B cell (primary cell): ENCODE results near the gene PTPRN2. TPM values are rescaled to one million over a fixed set of nuclear protein-coding genes. Genes with fewer than 3 reads are reported as not detected.

Experiments
- ATAC-seq: fragments of 200-7000 bp; cut with Tn5 transposase; one replicate; pipeline ENCODE4 v1.10.0; 2021; ENCODE audit warnings: low read depth, mild to moderate bottlenecking, moderate number of reproducible peaks, moderate library complexity
- CTCF ChIA-PET: fragments of 350-600 bp; sonication (Branson Sonifier 250); formaldehyde crosslinking; loops from one replicate; lab custom pipeline; 2021; ENCODE audit warnings: antibody characterized with exemption, inconsistent platforms; lab: Charles Lee
- POLR2A ChIA-PET: fragments of 350-600 bp; sonication (Branson Sonifier 250); formaldehyde crosslinking; loops from one replicate; lab custom pipeline; 2021; ENCODE audit warnings: antibody characterized with exemption; lab: Charles Lee
- DNase-seq: peaks from one replicate; pipeline ENCODE4 v3.0.0; 2013
- H2AFZ ChIP-seq: 2 replicates; pipeline ENCODE4 v1.6.1; 2012; ENCODE audit warnings: mild to moderate bottlenecking, low read depth, low read length; ENCODE audit not compliant: insufficient read depth, poor library complexity, severe bottlenecking
- H3K27ac ChIP-seq, 2 donors: 1 replicate in 1 of 2; 2 replicates in 1 of 2; pipeline ENCODE4 v1.5.1; 2012 to 2013; ENCODE audit warnings: low read length in 2 of 2, mild to moderate bottlenecking in 2 of 2, moderate library complexity in 1 of 2
- H3K27me3 ChIP-seq, 4 experiments: fragments of 200-600 bp in 1 of 4; sonication (generic) in 1 of 4; replicated peaks in 1 of 4; 1 replicate in 2 of 4; 2 replicates in 2 of 4; pipeline versions ENCODE4 v1.6.1 to v1.7.0; 2013 to 2016; ENCODE audit warnings: low read length in 3 of 4, mild to moderate bottlenecking in 2 of 4, mixed read lengths in 1 of 4, moderate library complexity in 1 of 4; ENCODE audit not compliant: insufficient read depth in 4 of 4, control insufficient read depth in 3 of 4; ENCODE audit errors: control extremely low read depth in 1 of 4
- H3K36me3 ChIP-seq, 2 experiments: replicated peaks in 1 of 2; 1 replicate in 1 of 2; 2 replicates in 1 of 2; pipeline versions ENCODE4 v1.6.1 to v1.7.1; 2013; ENCODE audit warnings: low read length in 1 of 2; ENCODE audit not compliant: insufficient read depth in 2 of 2, control insufficient read depth in 1 of 2; ENCODE audit errors: control extremely low read depth in 1 of 2, extremely low read depth in 1 of 2
- H3K4me1 ChIP-seq, 2 donors: fragments of 200-600 bp in 1 of 2; sonication (generic) in 1 of 2; 1 replicate in 1 of 2; 2 replicates in 1 of 2; pipeline versions ENCODE4 v1.5.1 to v1.6.1; 2013 to 2017; ENCODE audit warnings: low read length in 2 of 2; ENCODE audit not compliant: control insufficient read depth in 2 of 2, insufficient read depth in 2 of 2
- H3K4me2 ChIP-seq: replicated peaks from 2 replicates; pipeline ENCODE3; 2012; ENCODE audit warnings: mild to moderate bottlenecking, low read depth, low read length; ENCODE audit not compliant: poor library complexity, severe bottlenecking
- H3K4me3 ChIP-seq, 5 experiments: fragments of 200-600 bp in 1 of 5; sonication (generic) in 1 of 5; 1 replicate in 3 of 5; 2 replicates in 2 of 5; pipeline versions ENCODE4 v1.5.1 to v1.7.0; 2011 to 2016; ENCODE audit warnings: low read length in 4 of 5, mild to moderate bottlenecking in 4 of 5, low read depth in 2 of 5, control low read depth in 1 of 5, moderate library complexity in 1 of 5; ENCODE audit not compliant: insufficient read depth in 1 of 5; ENCODE audit errors: control extremely low read depth in 1 of 5, extremely low read depth in 1 of 5
- H3K79me2 ChIP-seq: fragments of 200-600 bp; sonication (generic); one replicate; pipeline ENCODE4 v1.6.0; 2016; ENCODE audit warnings: low read length; ENCODE audit not compliant: control insufficient read depth, insufficient read depth
- H3K9ac ChIP-seq: fragments of 200-600 bp; sonication (generic); 2 replicates; pipeline ENCODE4 v1.6.1; 2017; ENCODE audit warnings: mild to moderate bottlenecking, low read length, moderate library complexity
- H3K9me3 ChIP-seq, 3 donors: one replicate each; pipeline versions ENCODE4 v1.6.1 to v1.7.1; 2013; ENCODE audit warnings: low read length in 2 of 3; ENCODE audit not compliant: control insufficient read depth in 2 of 3, insufficient read depth in 1 of 3; ENCODE audit errors: control extremely low read depth in 1 of 3
- H4K20me1 ChIP-seq: 2 replicates; pipeline ENCODE4 v1.6.0; 2012; ENCODE audit warnings: mild to moderate bottlenecking, low read length; ENCODE audit not compliant: insufficient read depth, control insufficient read depth, poor library complexity, severe bottlenecking
- H3K27ac Mint-ChIP-seq: one replicate; pipeline ENCODE4 v1.8.0; 2021; ENCODE audit warnings: mixed read lengths
- H3K27me3 Mint-ChIP-seq: one replicate; pipeline ENCODE4 v1.8.0; 2021; ENCODE audit warnings: mixed read lengths
- H3K4me1 Mint-ChIP-seq: one replicate; pipeline ENCODE4 v1.8.0; 2021; ENCODE audit warnings: mixed read lengths
- H3K4me3 Mint-ChIP-seq: one replicate; pipeline ENCODE4 v1.8.0; 2021; ENCODE audit warnings: mixed read lengths
- H3K9me3 Mint-ChIP-seq: one replicate; pipeline ENCODE4 v1.8.0; 2022; ENCODE audit warnings: mixed read lengths; ENCODE audit not compliant: insufficient read depth
- EZH2 ChIP-seq: IDR thresholded peaks from 2 replicates; pipeline ENCODE4 v1.6.1; 2012; ENCODE audit warnings: borderline replicate concordance, low read depth, mild to moderate bottlenecking, moderate library complexity, low read length; ENCODE audit not compliant: insufficient read depth, poor library complexity, severe bottlenecking
- WGBS: methylation state at CpG from one replicate; pipeline ENCODE4 v1.1.5; 2013; ENCODE audit warnings: missing lambda C conversion rate; ENCODE audit not compliant: insufficient coverage; 5-methylcytosine and 5-hydroxymethylcytosine counted together
- intact Hi-C: fragments of 100-400 bp; cut with micrococcal nuclease; formaldehyde crosslinking; loops from one replicate; pipeline ENCODE4 v1.10.0; 2022
- polyA plus RNA-seq: library from polyadenylated mRNA; depleted of rRNA; stranded (reverse); fragments of >200 nt; gene quantifications from 2 replicates; pipeline ENCODE4 v1.2.3, GENCODE V29; 2012
- total RNA-seq, 2 donors: library from RNA; stranded (reverse); fragments of 120-200 nt in 1 of 2; gene quantifications; 1 replicate in 1 of 2; 2 replicates in 1 of 2; pipeline versions ENCODE4 v1.2.3 to v1.2.4, GENCODE V29; 2013 to 2022
- TF ChIP-seq, protein P1 (sequence below): fragments of 200-600 bp; IDR thresholded peaks from one replicate; pipeline ENCODE4 v1.8.0; 2022; ENCODE audit warnings: antibody characterized with exemption, mild to moderate bottlenecking

Gene PTPRN2
- total and polyA plus RNA-seq, 2 donors (not counting 1 experiment from before 2014, with no cell fraction given): 2.0 to 5.0 TPM

DNA sequence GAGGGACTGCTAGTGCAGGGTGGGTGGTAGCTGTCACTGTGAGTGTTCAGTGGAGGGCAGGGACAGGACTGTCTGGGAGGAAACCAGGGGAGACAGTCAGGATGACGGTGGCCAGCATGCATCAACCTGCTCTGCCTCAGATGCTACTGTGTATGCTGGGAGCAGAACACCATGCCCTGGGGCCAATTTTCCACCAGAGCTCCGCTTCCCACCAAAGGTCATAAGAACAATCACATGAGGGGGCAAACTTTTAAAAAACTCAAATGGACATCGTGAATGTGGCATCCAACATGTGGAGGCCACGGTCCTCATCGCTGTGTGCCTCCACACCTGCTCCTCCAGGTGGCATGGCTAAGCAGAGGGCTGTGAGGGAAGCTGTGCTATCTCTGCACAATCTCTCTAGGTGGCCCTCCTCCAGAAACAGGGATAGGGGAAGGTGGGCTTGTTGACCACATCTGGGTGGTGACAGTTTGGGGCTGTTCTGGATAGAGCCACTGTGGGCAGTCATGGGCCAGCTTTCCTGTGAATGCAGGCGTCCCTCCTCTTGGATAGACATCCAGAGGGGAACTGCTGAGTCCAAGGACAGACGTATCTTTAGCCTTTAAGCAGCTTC is 411.0 kb downstream of the PTPRN2 start:
- H3K27me3 Mint-ChIP-seq: no peaks in the 10 kb centered on the region
- no peak overlapping the region for H3K4me2 ChIP-seq
- H3K36me3 ChIP-seq: no peaks in the 10 kb centered on the region
- ChIA-PET CTCF (no interaction called here), POLR2A (no interaction called here)
- H3K9me3 Mint-ChIP-seq: peaks cover 35% of the 10 kb centered on the region
- H3K4me1 Mint-ChIP-seq: no peaks in the 10 kb centered on the region
- TF ChIP-seq, protein P1, sequence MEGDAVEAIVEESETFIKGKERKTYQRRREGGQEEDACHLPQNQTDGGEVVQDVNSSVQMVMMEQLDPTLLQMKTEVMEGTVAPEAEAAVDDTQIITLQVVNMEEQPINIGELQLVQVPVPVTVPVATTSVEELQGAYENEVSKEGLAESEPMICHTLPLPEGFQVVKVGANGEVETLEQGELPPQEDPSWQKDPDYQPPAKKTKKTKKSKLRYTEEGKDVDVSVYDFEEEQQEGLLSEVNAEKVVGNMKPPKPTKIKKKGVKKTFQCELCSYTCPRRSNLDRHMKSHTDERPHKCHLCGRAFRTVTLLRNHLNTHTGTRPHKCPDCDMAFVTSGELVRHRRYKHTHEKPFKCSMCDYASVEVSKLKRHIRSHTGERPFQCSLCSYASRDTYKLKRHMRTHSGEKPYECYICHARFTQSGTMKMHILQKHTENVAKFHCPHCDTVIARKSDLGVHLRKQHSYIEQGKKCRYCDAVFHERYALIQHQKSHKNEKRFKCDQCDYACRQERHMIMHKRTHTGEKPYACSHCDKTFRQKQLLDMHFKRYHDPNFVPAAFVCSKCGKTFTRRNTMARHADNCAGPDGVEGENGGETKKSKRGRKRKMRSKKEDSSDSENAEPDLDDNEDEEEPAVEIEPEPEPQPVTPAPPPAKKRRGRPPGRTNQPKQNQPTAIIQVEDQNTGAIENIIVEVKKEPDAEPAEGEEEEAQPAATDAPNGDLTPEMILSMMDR: no peak
- TF ChIP-seq EZH2: no peak
- DNase-seq (no peak), ATAC-seq (no peak)
- no peak overlapping the region for H3K4me3 ChIP-seq
- H3K9me3 ChIP-seq: peaks cover 0 to 30% (median 0%) of the 10 kb centered on the region in 3 donors
- H3K27me3 ChIP-seq: no peaks in the 10 kb centered on the region
- H2AFZ ChIP-seq: no peak overlapping the region
- no peak overlapping the region for H3K27ac Mint-ChIP-seq
- no peaks in the 10 kb centered on the region for H4K20me1 ChIP-seq
- H3K9ac ChIP-seq: no peak overlapping the region
- 95% methylated on average over 5 of the region's 7 CpGs for WGBS
- no peaks in the 10 kb centered on the region for H3K4me1 ChIP-seq
- no peaks in the 10 kb centered on the region for H3K79me2 ChIP-seq
- H3K4me3 Mint-ChIP-seq: no peak overlapping the region
- intact Hi-C loops: no loop called here
- H3K27ac ChIP-seq: no peak overlapping the region

DNA sequence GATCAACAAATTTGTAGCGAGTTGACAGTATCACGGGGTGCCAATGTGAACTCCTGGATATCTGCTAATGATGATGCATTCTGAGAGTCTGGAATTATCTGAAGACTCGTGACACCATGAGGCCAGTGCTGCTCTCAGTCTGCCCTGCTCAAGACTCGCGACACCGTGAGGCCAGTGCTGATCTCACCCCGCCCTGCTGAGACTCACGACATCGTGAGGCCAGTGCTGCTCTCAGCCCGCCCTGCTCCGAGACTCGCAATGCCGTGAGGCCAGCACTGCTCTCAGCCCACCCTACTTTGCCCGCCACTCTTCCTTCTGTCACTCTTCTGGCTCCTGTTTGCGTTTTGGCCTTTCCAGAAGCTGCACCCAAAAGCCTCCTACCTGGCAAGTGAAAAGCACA is 411.8 kb downstream of the PTPRN2 start:
- H4K20me1 ChIP-seq: no peaks in the 10 kb centered on the region
- no peak overlapping the region for H2AFZ ChIP-seq
- DNase-seq (no peak), ATAC-seq (no peak)
- peaks cover 0 to 30% (median 0%) of the 10 kb centered on the region in 3 donors for H3K9me3 ChIP-seq
- H3K4me1 Mint-ChIP-seq: no peaks in the 10 kb centered on the region
- no peaks in the 10 kb centered on the region for H3K79me2 ChIP-seq
- ChIA-PET POLR2A (no interaction called here), CTCF (no interaction called here)
- H3K9me3 Mint-ChIP-seq: peaks cover 31% of the 10 kb centered on the region
- no peak overlapping the region for H3K4me3 ChIP-seq
- 90% methylated on average over 15 of the region's 15 CpGs for WGBS
- no peaks in the 10 kb centered on the region for H3K36me3 ChIP-seq
- H3K27me3 Mint-ChIP-seq: no peaks in the 10 kb centered on the region
- H3K27ac Mint-ChIP-seq: no peak overlapping the region
- no peak overlapping the region for H3K9ac ChIP-seq
- intact Hi-C loops: no loop called here
- H3K4me3 Mint-ChIP-seq: no peak overlapping the region
- no peaks in the 10 kb centered on the region for H3K27me3 ChIP-seq
- no peak overlapping the region for H3K27ac ChIP-seq
- no peak overlapping the region for H3K4me2 ChIP-seq
- no peaks in the 10 kb centered on the region for H3K4me1 ChIP-seq
- TF ChIP-seq, protein P1: no peak
